Mesenchymal stem cell (in vitro differentiated cells and primary cell): ENCODE data around the gene EBLN2.
"Not testable (repeated sequence)": the region's sequence is repeated elsewhere in the genome, so short reads cannot be mapped to it uniquely, and the experiment has no call there.

Source experiments
- DNase-seq: peaks from one replicate; pipeline ENCODE4 v3.0.0-alpha.2; 2013
- H2AFZ ChIP-seq: one replicate; pipeline ENCODE4 v1.6.1; 2013; ENCODE audit warnings: low read depth, mild to moderate bottlenecking, control low read depth, inconsistent platforms, low read length, moderate library complexity
- H2AK5ac ChIP-seq: 2 replicates; pipeline ENCODE4 v1.6.1; 2013; ENCODE audit warnings: low read length, moderate library complexity, mild to moderate bottlenecking, inconsistent platforms; ENCODE audit not compliant: severe bottlenecking
- H2BK120ac ChIP-seq: one replicate; pipeline ENCODE4 v1.6.1; 2013; ENCODE audit warnings: low read depth, mild to moderate bottlenecking, inconsistent platforms, low read length, moderate library complexity
- H2BK12ac ChIP-seq, 2 experiments: one replicate each; pipeline ENCODE4 v1.6.1; 2013; ENCODE audit warnings: inconsistent platforms in 2 of 2, low read length in 2 of 2, mild to moderate bottlenecking in 2 of 2, moderate library complexity in 2 of 2, control low read depth in 1 of 2
- H2BK15ac ChIP-seq: one replicate; pipeline ENCODE4 v1.6.1; 2013; ENCODE audit warnings: mild to moderate bottlenecking, low read depth, inconsistent platforms; ENCODE audit not compliant: poor library complexity, severe bottlenecking
- H2BK5ac ChIP-seq: 2 replicates; pipeline ENCODE4 v1.6.1; 2013; ENCODE audit warnings: low read depth, mild to moderate bottlenecking, low read length, control low read depth, inconsistent platforms; ENCODE audit not compliant: poor library complexity, severe bottlenecking
- H3K14ac ChIP-seq, 2 experiments: one replicate each; pipeline ENCODE4 v1.6.1; 2013; ENCODE audit warnings: inconsistent platforms in 2 of 2, low read length in 2 of 2, control low read depth in 1 of 2, mild to moderate bottlenecking in 1 of 2, moderate library complexity in 1 of 2
- H3K18ac ChIP-seq, 2 experiments: one replicate each; pipeline ENCODE4 v1.6.1; 2013; ENCODE audit warnings: inconsistent platforms in 2 of 2, low read length in 2 of 2, control low read depth in 1 of 2, low read depth in 1 of 2, mild to moderate bottlenecking in 1 of 2
- H3K23ac ChIP-seq, 2 experiments: one replicate each; pipeline ENCODE4 v1.6.1; 2013; ENCODE audit warnings: inconsistent platforms in 2 of 2, low read length in 2 of 2, mild to moderate bottlenecking in 2 of 2, moderate library complexity in 2 of 2, control low read depth in 1 of 2
- H3K27ac ChIP-seq: 2 replicates; pipeline ENCODE4 v1.5.1; 2013; ENCODE audit warnings: mild to moderate bottlenecking, moderate library complexity, low read length, control low read depth, inconsistent platforms; ENCODE audit not compliant: poor library complexity, severe bottlenecking
- H3K27me3 ChIP-seq, 2 experiments: 2 replicates each; pipeline versions ENCODE4 v1.6.1 to v1.7.0; 2013; ENCODE audit warnings: low read length in 2 of 2, mild to moderate bottlenecking in 2 of 2, moderate library complexity in 2 of 2, control low read depth in 1 of 2, inconsistent platforms in 1 of 2; ENCODE audit not compliant: control insufficient read depth in 1 of 2, insufficient read depth in 1 of 2
- H3K36me3 ChIP-seq, 2 experiments: 2 replicates each; pipeline versions ENCODE4 v1.6.1 to v1.7.0; 2013; ENCODE audit warnings: low read length in 2 of 2, control low read depth in 1 of 2, inconsistent platforms in 1 of 2, low read depth in 1 of 2, mild to moderate bottlenecking in 1 of 2; ENCODE audit not compliant: insufficient read depth in 2 of 2, control insufficient read depth in 1 of 2
- H3K4ac ChIP-seq, 2 experiments: one replicate each; pipeline ENCODE4 v1.6.1; 2013; ENCODE audit warnings: inconsistent platforms in 2 of 2, low read length in 2 of 2, mild to moderate bottlenecking in 2 of 2, moderate library complexity in 2 of 2, control low read depth in 1 of 2, low read depth in 1 of 2
- H3K4me1 ChIP-seq: 2 replicates; pipeline ENCODE4 v1.6.1; 2013; ENCODE audit warnings: low read depth, low read length, control low read depth; ENCODE audit not compliant: control insufficient read depth, insufficient read depth
- H3K4me2 ChIP-seq: 2 replicates; pipeline ENCODE4 v1.6.1; 2013; ENCODE audit warnings: low read length, mild to moderate bottlenecking, inconsistent platforms; ENCODE audit not compliant: poor library complexity, severe bottlenecking
- H3K4me3 ChIP-seq, 2 experiments: 2 replicates each; pipeline versions ENCODE4 v1.5.1 to v1.7.0; 2013; ENCODE audit warnings: low read length in 2 of 2, mild to moderate bottlenecking in 2 of 2, control low read depth in 1 of 2, low read depth in 1 of 2; ENCODE audit not compliant: insufficient read depth in 1 of 2
- H3K79me1 ChIP-seq: replicated peaks from 2 replicates; pipeline ENCODE4 v1.6.1; 2013; ENCODE audit warnings: mild to moderate bottlenecking, control low read depth, low read length, inconsistent platforms; ENCODE audit not compliant: poor library complexity, severe bottlenecking
- H3K9ac ChIP-seq: 2 replicates; pipeline ENCODE4 v1.7.0; 2013; ENCODE audit warnings: mild to moderate bottlenecking, low read length, moderate library complexity
- H3K9me3 ChIP-seq: 2 replicates; pipeline ENCODE4 v1.7.0; 2013; ENCODE audit warnings: mild to moderate bottlenecking, low read length; ENCODE audit not compliant: control insufficient read depth
- H4K8ac ChIP-seq: one replicate; pipeline ENCODE4 v1.6.1; 2013; ENCODE audit warnings: inconsistent platforms, mild to moderate bottlenecking, low read length, moderate library complexity
- H4K91ac ChIP-seq: one replicate; pipeline ENCODE4 v1.6.1; 2013; ENCODE audit warnings: mild to moderate bottlenecking, low read length, inconsistent platforms
- WGBS: methylation state at CpG from one replicate; pipeline ENCODE4 v1.1.7; 2013; ENCODE audit warnings: mixed read lengths; 5-methylcytosine and 5-hydroxymethylcytosine counted together

Gene EBLN2

DNA sequence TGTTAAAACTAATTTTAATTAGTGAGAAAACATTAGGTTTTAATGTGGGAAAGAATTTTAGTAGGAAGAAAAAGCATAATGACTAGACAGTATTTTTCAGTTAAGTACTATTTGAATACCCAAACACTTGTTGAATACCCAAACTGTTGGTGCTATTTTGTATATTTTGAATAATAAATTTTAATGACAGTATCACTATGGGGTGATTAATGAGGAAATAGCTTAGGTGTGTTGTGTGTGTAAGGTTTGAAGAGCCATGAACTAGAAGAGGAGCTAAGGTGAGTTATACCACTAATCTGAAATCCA, 4.7 kb upstream of the EBLN2 start:
- no peak overlapping the region for H3K14ac ChIP-seq
- no peak overlapping the region for H3K4me3 ChIP-seq
- no peaks in the 10 kb centered on the region for H3K4me1 ChIP-seq
- H3K4me2 ChIP-seq, result no peak overlapping the region
- H3K27ac ChIP-seq, result no peak overlapping the region
- H2BK12ac ChIP-seq, result no peak overlapping the region
- H3K18ac ChIP-seq, result no peak overlapping the region
- no peaks in the 10 kb centered on the region for H3K27me3 ChIP-seq
- no peak overlapping the region for H4K91ac ChIP-seq
- peaks cover 3% of the 10 kb centered on the region for H3K79me1 ChIP-seq
- DNase-seq, result no peak
- H2BK15ac ChIP-seq, result no peak overlapping the region
- peak overlapping the region; percentile 30 for H3K9ac ChIP-seq
- no peak overlapping the region for H2AFZ ChIP-seq
- no peak overlapping the region for H2BK120ac ChIP-seq
- H3K9me3 ChIP-seq, result no peaks in the 10 kb centered on the region
- H3K36me3 ChIP-seq, result peaks cover 0 to 7% of the 10 kb centered on the region in 2 experiments
- no peak overlapping the region for H3K23ac ChIP-seq
- no peak overlapping the region for H3K4ac ChIP-seq
- H2BK5ac ChIP-seq, result no peak overlapping the region
- H2AK5ac ChIP-seq, result no peak overlapping the region
- H4K8ac ChIP-seq, result no peak overlapping the region

GRCh38 chr3:73060302-73060723, 1.1 kb upstream of the EBLN2 start:
- H3K14ac ChIP-seq, result no peak overlapping the region
- no peaks in the 10 kb centered on the region for H3K27me3 ChIP-seq
- peaks cover 9 to 43% of the 10 kb centered on the region in 2 experiments for H3K36me3 ChIP-seq
- no peak for DNase-seq
- no peak overlapping the region for H2AFZ ChIP-seq
- H4K8ac ChIP-seq, result no peak overlapping the region
- H2BK15ac ChIP-seq, result no peak overlapping the region
- H2BK120ac ChIP-seq, result no peak overlapping the region
- H3K18ac ChIP-seq, result no peak overlapping the region
- WGBS, result no CpG with 5 or more reads among the region's 1 CpG
- H2BK12ac ChIP-seq, result no peak overlapping the region
- no peaks in the 10 kb centered on the region for H3K9me3 ChIP-seq
- H3K79me1 ChIP-seq, result peaks cover 11% of the 10 kb centered on the region
- no peak overlapping the region for H3K27ac ChIP-seq
- H3K4me1 ChIP-seq, result no peaks in the 10 kb centered on the region
- H2AK5ac ChIP-seq, result no peak overlapping the region
- H3K4ac ChIP-seq, result no peak overlapping the region
- H3K9ac ChIP-seq, result peak overlapping the region; percentile 57
- H4K91ac ChIP-seq, result no peak overlapping the region
- no peak overlapping the region for H2BK5ac ChIP-seq
- no peak overlapping the region for H3K4me3 ChIP-seq
- no peak overlapping the region for H3K4me2 ChIP-seq
- no peak overlapping the region for H3K23ac ChIP-seq

DNA sequence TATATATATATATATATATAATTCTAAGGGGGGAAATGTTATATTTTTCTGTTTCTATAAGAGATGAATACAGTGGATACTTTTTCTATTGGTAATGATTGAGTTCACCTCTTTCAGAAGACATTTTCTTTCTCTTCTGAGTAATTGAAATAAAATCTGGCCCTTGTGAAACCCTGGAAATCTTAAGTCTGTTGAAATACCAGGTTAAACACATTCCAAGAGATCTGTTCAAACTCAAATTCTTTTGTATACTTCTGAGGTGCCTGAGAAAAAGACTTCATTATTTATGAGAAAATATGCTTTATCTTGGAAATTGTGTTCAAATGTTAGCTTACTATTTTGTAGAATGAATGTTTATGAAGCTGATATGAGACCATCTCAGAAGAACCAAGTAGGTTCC, 4.8 kb downstream of the EBLN2 start:
- H2BK5ac ChIP-seq, H4K8ac ChIP-seq, H2AK5ac ChIP-seq, H2BK120ac ChIP-seq, H3K9me3 ChIP-seq, H3K4ac ChIP-seq, H3K4me2 ChIP-seq, H3K27ac ChIP-seq, H2BK12ac ChIP-seq, H4K91ac ChIP-seq, H3K27me3 ChIP-seq, H3K14ac ChIP-seq, H3K9ac ChIP-seq, H3K4me3 ChIP-seq, H3K18ac ChIP-seq, H3K23ac ChIP-seq, H2BK15ac ChIP-seq, H3K4me1 ChIP-seq, H2AFZ ChIP-seq: not testable (repeated sequence)
- Histone ChIP-seq H3K36me3 (peaks cover 9 to 64% of the 10 kb centered on the region in 2 experiments), H3K79me1 (peaks cover 13% of the 10 kb centered on the region)
- peak; percentile 47 for DNase-seq

GRCh38 chr3:73068419-73068818, 7.0 kb downstream of the EBLN2 start:
- Histone ChIP-seq H2AFZ (no peak overlapping the region), H2BK15ac (no peak overlapping the region), H3K14ac (no peak overlapping the region), H3K79me1 (peaks cover 1% of the 10 kb centered on the region), H3K18ac (no peak overlapping the region), H3K4me2 (no peak overlapping the region), H3K4me1 (peaks cover 2% of the 10 kb centered on the region), H4K8ac (no peak overlapping the region), H2BK12ac (no peak overlapping the region), H2BK5ac (no peak overlapping the region), H3K27ac (no peak overlapping the region), H4K91ac (no peak overlapping the region), H2AK5ac (no peak overlapping the region), H3K36me3 (peaks cover 0 to 42% of the 10 kb centered on the region in 2 experiments), H3K4ac (no peak overlapping the region), H3K9ac (no peak overlapping the region), H3K4me3 (no peak overlapping the region), H3K27me3 (no peaks in the 10 kb centered on the region), H3K23ac (no peak overlapping the region), H3K9me3 (no peaks in the 10 kb centered on the region), H2BK120ac (no peak overlapping the region)
- DNase-seq, result no peak
- WGBS, result 77% methylated on average over 2 of the region's 3 CpGs
